AG04450 (cell line): Measurements from ENCODE around the gene WDTC1. TPM values are rescaled to one million over a fixed set of nuclear protein-coding genes. Genes with fewer than 3 reads are reported as not detected.

Source experiments
- CTCF ChIA-PET: fragments of 300-600, 350-600 bp; formaldehyde crosslinking; extraction: SDS; loops from one replicate; lab custom pipeline; 2022; ENCODE audit warnings: antibody characterized with exemption, inconsistent platforms; lab: Charles Lee
- POLR2A ChIA-PET: fragments of 350-600 bp; formaldehyde crosslinking; extraction: SDS; loops from one replicate; lab custom pipeline; 2021; ENCODE audit warnings: antibody characterized with exemption, inconsistent platforms; lab: Yijun Ruan, JAX
- DNase-seq: peaks from one replicate; pipeline ENCODE4 v3.0.0-alpha.2; 2011; ENCODE audit warnings: low read depth, low spot score
- H3K27ac ChIP-seq: one replicate; pipeline ENCODE4 v1.5.1; 2012; ENCODE audit warnings: low read depth, low read length, control low read depth
- H3K27me3 ChIP-seq: one replicate; pipeline ENCODE4 v1.6.0; 2012; ENCODE audit warnings: low read length; ENCODE audit not compliant: control insufficient read depth, insufficient read depth
- H3K4me3 ChIP-seq: 2 replicates; pipeline ENCODE4 v1.5.1; 2011; ENCODE audit warnings: mild to moderate bottlenecking, low read depth, low read length, control low read depth
- H3K9me3 ChIP-seq: 2 replicates; pipeline ENCODE4 v1.5.1; 2012; ENCODE audit warnings: low read length; ENCODE audit not compliant: control insufficient read depth, insufficient read depth
- polyA plus RNA-seq: library from polyadenylated mRNA; depleted of rRNA; stranded (reverse); fragments of >200 nt; gene quantifications from 2 replicates; pipeline ENCODE4 v1.2.3, GENCODE V29; 2011
- TF ChIP-seq, protein P1 (sequence below): IDR thresholded peaks from 2 replicates; pipeline ENCODE4 v1.5.1; 2011; ENCODE audit warnings: low read depth, low read length, control low read depth, inconsistent platforms

The WDTC1 gene
- polyA plus RNA-seq, 1 experiment, result 7.1 TPM

DNA sequence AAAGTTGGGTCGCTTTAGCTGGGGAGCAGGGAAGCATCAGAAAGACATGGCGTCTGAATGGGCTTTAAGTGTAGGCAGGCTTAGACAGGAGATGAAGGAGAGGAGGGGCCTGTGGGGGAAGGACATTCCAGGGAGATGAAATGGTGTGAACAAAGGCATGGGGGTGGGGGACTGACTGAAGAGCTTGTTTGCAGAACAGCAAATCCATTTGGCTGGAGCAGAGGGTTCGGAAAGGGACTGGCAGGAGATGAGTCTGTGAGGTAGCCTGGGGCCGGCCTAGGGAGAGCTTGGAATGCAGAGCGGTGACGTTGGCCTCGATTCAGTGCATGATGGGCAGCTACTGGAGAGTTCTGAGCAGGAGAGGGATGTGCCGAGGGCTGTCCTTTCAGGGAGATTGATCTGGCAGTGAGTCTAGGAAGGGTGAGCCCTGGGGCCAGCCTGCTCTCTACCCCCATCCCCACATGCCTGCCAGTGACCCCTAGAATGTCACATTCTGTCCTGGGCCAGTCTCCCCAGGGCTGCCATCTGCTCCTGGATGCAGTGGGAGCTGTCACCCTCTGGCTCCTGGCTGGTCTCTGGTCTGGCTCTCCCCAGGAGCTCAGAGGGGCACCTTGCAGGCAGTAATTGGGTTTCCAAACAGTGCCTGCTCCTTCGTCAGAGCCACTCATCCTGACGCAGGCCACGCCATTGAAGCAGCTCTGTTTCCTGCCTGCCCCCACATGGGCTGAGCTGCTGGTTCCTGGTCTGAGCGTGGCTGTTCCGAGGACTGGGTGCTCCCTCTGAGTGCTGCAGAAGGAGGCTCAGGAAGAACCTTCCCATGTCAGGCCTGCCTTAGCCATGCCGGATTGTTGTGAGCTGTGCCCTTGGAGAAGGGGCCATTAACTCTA, 65.2 kb downstream of the WDTC1 start:
- POLR2A ChIA-PET, result interaction anchor here (0.6 to 2.4 kb wide), 19 partner anchors 9 to 305 kb away, joined by 3 to 27 read pairs (median 4); partner anchors contain the start of genes AHDC1, MAP3K6, SLC9A1 and SYTL1
- DNase-seq, result peak; percentile 99
- H3K9me3 ChIP-seq, result no peaks in the 10 kb centered on the region
- CTCF ChIA-PET, result interaction anchor here (0.5 to 10.3 kb wide), 29 partner anchors 10 to 370 kb away, joined by 3 to 168 read pairs (median 5); partner anchors contain the start of genes AHDC1, GPR3, MAP3K6 and SLC9A1
- peak overlapping the region; percentile 97 for H3K27ac ChIP-seq
- no peaks in the 10 kb centered on the region for H3K27me3 ChIP-seq
- TF ChIP-seq, protein P1, sequence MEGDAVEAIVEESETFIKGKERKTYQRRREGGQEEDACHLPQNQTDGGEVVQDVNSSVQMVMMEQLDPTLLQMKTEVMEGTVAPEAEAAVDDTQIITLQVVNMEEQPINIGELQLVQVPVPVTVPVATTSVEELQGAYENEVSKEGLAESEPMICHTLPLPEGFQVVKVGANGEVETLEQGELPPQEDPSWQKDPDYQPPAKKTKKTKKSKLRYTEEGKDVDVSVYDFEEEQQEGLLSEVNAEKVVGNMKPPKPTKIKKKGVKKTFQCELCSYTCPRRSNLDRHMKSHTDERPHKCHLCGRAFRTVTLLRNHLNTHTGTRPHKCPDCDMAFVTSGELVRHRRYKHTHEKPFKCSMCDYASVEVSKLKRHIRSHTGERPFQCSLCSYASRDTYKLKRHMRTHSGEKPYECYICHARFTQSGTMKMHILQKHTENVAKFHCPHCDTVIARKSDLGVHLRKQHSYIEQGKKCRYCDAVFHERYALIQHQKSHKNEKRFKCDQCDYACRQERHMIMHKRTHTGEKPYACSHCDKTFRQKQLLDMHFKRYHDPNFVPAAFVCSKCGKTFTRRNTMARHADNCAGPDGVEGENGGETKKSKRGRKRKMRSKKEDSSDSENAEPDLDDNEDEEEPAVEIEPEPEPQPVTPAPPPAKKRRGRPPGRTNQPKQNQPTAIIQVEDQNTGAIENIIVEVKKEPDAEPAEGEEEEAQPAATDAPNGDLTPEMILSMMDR, result no peak
- H3K4me3 ChIP-seq, result no peak overlapping the region

DNA sequence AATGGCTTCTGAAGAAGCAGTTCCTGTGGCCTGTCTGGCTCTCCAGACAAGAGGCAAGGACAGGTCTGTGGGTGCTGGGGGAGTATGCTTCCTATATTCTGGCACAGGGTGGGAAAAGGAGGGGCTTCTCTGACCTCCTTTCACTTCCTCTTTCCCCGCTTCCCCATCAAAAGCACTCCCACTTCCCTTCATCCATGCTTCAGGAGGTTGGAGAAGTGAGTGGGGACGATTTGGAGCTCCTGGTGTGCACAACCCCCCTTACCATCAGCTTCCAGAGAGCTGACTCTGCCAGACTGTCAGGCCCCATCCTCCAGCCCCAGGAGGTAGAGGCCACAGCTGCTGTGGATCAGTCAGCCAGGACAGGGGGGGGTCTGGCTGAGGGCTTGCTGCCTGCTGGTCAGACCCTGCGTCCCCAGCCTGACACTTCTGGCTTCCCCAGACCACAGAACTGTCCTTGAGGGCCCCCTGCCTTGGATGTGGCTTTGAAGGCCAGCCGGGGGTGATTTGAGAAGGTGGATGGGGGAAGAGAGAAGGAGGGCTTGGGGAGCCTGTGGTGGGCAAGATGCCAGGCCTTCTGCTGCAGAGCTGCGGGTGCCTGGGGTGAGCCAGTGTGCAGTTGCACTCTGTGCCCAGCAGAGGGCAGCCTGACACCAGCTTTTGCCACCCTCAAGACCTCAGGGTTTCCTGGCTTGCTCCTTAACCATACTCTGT, 66.1 kb downstream of the WDTC1 start:
- CTCF ChIA-PET, result interaction anchor here (0.5 to 10.3 kb wide), 31 partner anchors 9 to 362 kb away, joined by 3 to 168 read pairs (median 6); partner anchors contain the start of genes AHDC1, GPR3 and MAP3K6
- POLR2A ChIA-PET, result interaction anchor here (0.7 to 2.4 kb wide), 13 partner anchors 13 to 304 kb away, joined by 3 to 27 read pairs (median 5); partner anchors contain the start of genes AHDC1, MAP3K6 and SYTL1

DNA sequence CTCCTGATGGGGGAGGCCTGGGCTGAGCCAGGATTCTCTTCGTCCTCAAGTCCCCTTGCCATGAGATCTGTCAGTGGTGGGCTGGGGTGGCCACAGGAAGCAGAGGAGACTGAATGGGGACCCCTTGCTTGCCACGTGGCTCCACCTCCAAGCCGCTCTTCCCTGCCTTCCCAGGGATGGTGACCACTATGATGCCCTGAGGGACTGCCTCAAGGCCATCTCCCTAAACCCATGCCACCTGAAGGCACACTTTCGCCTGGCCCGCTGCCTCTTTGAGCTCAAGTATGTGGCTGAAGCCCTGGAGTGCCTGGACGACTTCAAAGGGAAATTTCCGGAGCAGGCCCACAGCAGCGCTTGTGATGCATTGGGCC, 66.6 kb downstream of the WDTC1 start:
- H3K27ac ChIP-seq, result peak overlapping the region; percentile 97
- no peak overlapping the region; the same call in 1 of the 2 replicates for H3K4me3 ChIP-seq
- TF ChIP-seq, protein P1, result no peak
- CTCF ChIA-PET, result interaction anchor here (0.6 to 10.3 kb wide), 27 partner anchors 9 to 360 kb away, joined by 3 to 168 read pairs (median 5); partner anchors contain the start of genes AHDC1, GPR3 and MAP3K6
- DNase-seq, result no peak
- POLR2A ChIA-PET, result interaction anchor here (0.9 to 2.4 kb wide), 7 partner anchors 13 to 303 kb away, joined by 3 to 27 read pairs (median 8); partner anchors contain the start of genes AHDC1 and MAP3K6
- H3K27me3 ChIP-seq, result no peaks in the 10 kb centered on the region
- H3K9me3 ChIP-seq, result no peaks in the 10 kb centered on the region

More for the DNA sequence above, 66.1 kb downstream of the WDTC1 start:
- H3K4me3 ChIP-seq, result peak overlapping the region; percentile 29; the same call in 1 of the 2 replicates
- no peaks in the 10 kb centered on the region for H3K9me3 ChIP-seq
- H3K27me3 ChIP-seq, result no peaks in the 10 kb centered on the region
- TF ChIP-seq, protein P1, result peak; percentile 96
- DNase-seq, result peak; percentile 93
- peak overlapping the region; percentile 97 for H3K27ac ChIP-seq

DNA sequence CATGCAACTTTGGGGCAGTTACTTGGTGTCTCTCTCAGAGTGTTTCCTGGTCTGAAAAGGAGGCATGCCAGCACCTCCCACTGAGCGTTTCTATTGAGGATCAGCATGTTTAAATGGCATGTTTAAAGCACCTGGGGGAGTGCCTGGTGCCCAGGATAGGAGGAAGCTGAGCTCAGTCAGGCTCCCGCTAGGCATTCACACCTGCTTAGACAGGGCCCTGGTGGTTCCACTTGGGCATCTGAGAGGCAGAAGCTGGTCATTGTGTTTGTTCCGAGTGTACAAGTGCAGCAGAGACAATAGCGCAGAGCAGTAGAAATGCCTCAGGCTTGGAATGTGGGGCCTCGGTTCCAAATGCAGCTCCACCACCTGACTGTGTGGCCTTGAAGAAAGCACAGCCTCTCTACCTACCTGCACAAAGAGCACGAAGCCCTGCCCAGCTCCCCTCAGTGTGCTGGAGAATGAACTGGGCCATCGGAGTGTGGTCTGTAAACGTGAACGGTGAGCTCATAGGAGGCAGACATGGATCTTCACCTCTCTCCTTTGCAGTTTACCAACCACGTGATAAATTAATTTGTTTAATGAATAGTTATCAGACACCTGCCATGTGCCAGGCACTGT, 67.3 kb downstream of the WDTC1 start:
- Histone ChIP-seq H3K27me3 (no peaks in the 10 kb centered on the region), H3K4me3 (no peak overlapping the region), H3K27ac (no peak overlapping the region), H3K9me3 (no peaks in the 10 kb centered on the region)
- no peak for DNase-seq
- TF ChIP-seq, protein P1, result no peak
- CTCF ChIA-PET, result interaction anchor here (0.6 to 10.3 kb wide), 20 partner anchors 8 to 359 kb away, joined by 3 to 168 read pairs (median 6); partner anchors contain the start of genes AHDC1, GPR3 and MAP3K6
- POLR2A ChIA-PET, result interaction anchor here (1.2 to 1.6 kb wide), 3 partner anchors 56 to 302 kb away, joined by 3 to 8 read pairs (median 7); partner anchors contain the start of gene AHDC1
